ENCODE results near the gene BDP1. TPM values are rescaled to one million over a fixed set of nuclear protein-coding genes. Genes with fewer than 3 reads are reported as not detected.
A peak's percentile ranks its signal among the peaks of the same experiment; 100 is the strongest.

Gene BDP1
- polyA plus RNA-seq, 1 of the 3 experiments (the other 2 are of a cell fraction): 4.4 TPM

DNA sequence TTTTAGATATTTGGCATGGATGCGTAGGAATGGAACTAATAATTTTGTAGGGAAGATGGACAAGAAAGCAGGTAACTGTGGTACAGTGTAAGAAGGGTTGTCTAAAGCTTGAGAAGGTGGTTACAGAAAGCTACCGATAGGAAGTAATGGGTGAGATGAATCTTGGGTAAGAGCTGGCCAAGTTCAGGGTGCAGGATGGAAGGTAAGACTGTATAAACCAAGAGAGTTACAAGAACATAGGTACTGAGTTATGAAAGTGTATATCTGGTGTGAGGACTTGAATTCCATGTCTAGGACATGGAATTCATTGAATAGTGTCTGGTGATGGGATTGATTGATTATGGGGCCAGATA, 133.1 kb downstream of the BDP1 start:
- Histone ChIP-seq H3K4me3 (ENCODE audit: low read depth in 2 of 2, low read length in 1 of 2) (peak overlapping the region in 1 of 2 experiments; percentile 2; a peak in 1 of 4 replicates), H3K36me3 (replicated peaks in 1 of 2; ENCODE audit: control insufficient read depth in 1 of 2, insufficient read depth in 2 of 2, low read length in 1 of 2) (no peaks in the 10 kb centered on the region), H3K4me2 (peak overlapping the region; percentile 75), H3F3A (replicated peaks; ENCODE audit: insufficient read depth) (peaks cover 16% of the 10 kb centered on the region), H3K4me1 (ENCODE audit: control insufficient read depth in 1 of 2, insufficient read depth in 2 of 2, low read depth in 1 of 2, low read length in 1 of 2) (peaks cover 6 to 8% of the 10 kb centered on the region in 2 experiments; a peak in 2 of 4 replicates), H2AFZ (ENCODE audit: low read depth) (no peak overlapping the region; the same call in 1 of the 2 replicates), H3K27me3 (ENCODE audit: insufficient read depth) (no peaks in the 10 kb centered on the region), H3K9me2 (no peaks in the 10 kb centered on the region), H3K9me3 (no peaks in the 10 kb centered on the region), H3K79me2 (ENCODE audit: insufficient read depth) (peaks cover 57% of the 10 kb centered on the region), H3K9ac (no peak overlapping the region), H3K27ac (ENCODE audit: low read depth in 2 of 2, low read length in 1 of 2) (no peak overlapping the region), H4K20me1 (ENCODE audit: insufficient read depth) (no peaks in the 10 kb centered on the region)
- TF ChIP-seq FOSL2 (IDR thresholded peaks at IDR 0.05; ENCODE audit: borderline replicate concordance, low read depth) (no peak), GATA2 (CRISPR knock-in tag; IDR thresholded peaks at IDR 0.05) (no peak), MAX (IDR thresholded peaks at IDR 0.05; ENCODE audit: low read depth) (no peak), ELF1 (IDR thresholded peaks at IDR 0.05) (no peak), TCF12 (IDR thresholded peaks at IDR 0.05) (no peak), SMC3 (IDR thresholded peaks at IDR 0.05; ENCODE audit: low read depth, low read length) (no peak), RAD21 (IDR thresholded peaks at IDR 0.05; ENCODE audit: low read length) (no peak), JUND (IDR thresholded peaks at IDR 0.05) (no peak), TEAD4 (IDR thresholded peaks at IDR 0.05; ENCODE audit: borderline replicate concordance, insufficient read depth) (no peak), USF2 (IDR thresholded peaks at IDR 0.05; ENCODE audit: borderline replicate concordance, low read depth, low read length) (no peak), EZH2phosphoT487 (IDR thresholded peaks at IDR 0.05; ENCODE audit: borderline replicate concordance, low read depth) (no peak), POLR2AphosphoS5 (IDR thresholded peaks at IDR 0.05; ENCODE audit: low read depth, low read length) (no peak), YY1 (IDR thresholded peaks at IDR 0.05; ENCODE audit: low read depth) (no peak), RXRA (IDR thresholded peaks at IDR 0.05; ENCODE audit: borderline replicate concordance, low read depth) (no peak), SIN3A (IDR thresholded peaks at IDR 0.05; ENCODE audit: borderline replicate concordance, low read depth, low read length) (no peak)
- TF ChIP-seq, protein P1, sequence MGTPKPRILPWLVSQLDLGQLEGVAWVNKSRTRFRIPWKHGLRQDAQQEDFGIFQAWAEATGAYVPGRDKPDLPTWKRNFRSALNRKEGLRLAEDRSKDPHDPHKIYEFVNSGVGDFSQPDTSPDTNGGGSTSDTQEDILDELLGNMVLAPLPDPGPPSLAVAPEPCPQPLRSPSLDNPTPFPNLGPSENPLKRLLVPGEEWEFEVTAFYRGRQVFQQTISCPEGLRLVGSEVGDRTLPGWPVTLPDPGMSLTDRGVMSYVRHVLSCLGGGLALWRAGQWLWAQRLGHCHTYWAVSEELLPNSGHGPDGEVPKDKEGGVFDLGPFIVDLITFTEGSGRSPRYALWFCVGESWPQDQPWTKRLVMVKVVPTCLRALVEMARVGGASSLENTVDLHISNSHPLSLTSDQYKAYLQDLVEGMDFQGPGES (IDR thresholded peaks at IDR 0.05; ENCODE audit: low read depth, low read length): no peak
- TF ChIP-seq, protein P2, sequence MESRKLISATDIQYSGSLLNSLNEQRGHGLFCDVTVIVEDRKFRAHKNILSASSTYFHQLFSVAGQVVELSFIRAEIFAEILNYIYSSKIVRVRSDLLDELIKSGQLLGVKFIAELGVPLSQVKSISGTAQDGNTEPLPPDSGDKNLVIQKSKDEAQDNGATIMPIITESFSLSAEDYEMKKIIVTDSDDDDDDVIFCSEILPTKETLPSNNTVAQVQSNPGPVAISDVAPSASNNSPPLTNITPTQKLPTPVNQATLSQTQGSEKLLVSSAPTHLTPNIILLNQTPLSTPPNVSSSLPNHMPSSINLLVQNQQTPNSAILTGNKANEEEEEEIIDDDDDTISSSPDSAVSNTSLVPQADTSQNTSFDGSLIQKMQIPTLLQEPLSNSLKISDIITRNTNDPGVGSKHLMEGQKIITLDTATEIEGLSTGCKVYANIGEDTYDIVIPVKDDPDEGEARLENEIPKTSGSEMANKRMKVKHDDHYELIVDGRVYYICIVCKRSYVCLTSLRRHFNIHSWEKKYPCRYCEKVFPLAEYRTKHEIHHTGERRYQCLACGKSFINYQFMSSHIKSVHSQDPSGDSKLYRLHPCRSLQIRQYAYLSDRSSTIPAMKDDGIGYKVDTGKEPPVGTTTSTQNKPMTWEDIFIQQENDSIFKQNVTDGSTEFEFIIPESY (IDR thresholded peaks at IDR 0.05; ENCODE audit: borderline replicate concordance, low read depth): no peak
- ChIA-PET CTCF (interaction anchor here (1.9 kb wide), 1 partner anchor 13 kb away, joined by 7 read pairs; no protein-coding TSS in a partner anchor), POLR2A (no interaction called here)
- DNase-seq: no peak
- 96% methylated on average over 2 of the region's 2 CpGs for WGBS (ENCODE audit: low lambda C conversion rate)
